ENCODE measurements around the gene MYO16.

GRCh38 chr13:109172136-109172535 lies 542.7 kb downstream of the MYO16 start:
- TF ChIP-seq CTCF (conservative IDR thresholded peaks at IDR 0.05; ENCODE audit: low read depth, low read length) (no peak), EZH2 (IDR thresholded peaks at IDR 0.05; ENCODE audit: borderline replicate concordance, low read depth, low read length, poor library complexity, severe bottlenecking) (no peak)
